Limb (tissue), 2 donors: ENCODE data around the gene WDCP.
A peak's percentile ranks its signal among the peaks of the same experiment; 100 is the strongest.
"Not testable (repeated sequence)": the region's sequence is repeated elsewhere in the genome, so short reads cannot be mapped to it uniquely, and the experiment has no call there.

Source experiments
- DNase-seq, 2 donors: peaks; one replicate each; pipeline ENCODE4 v3.0.0-alpha.2; 2016; ENCODE audit errors: extremely low spot score in 2 of 2

WDCP gene, protein sequence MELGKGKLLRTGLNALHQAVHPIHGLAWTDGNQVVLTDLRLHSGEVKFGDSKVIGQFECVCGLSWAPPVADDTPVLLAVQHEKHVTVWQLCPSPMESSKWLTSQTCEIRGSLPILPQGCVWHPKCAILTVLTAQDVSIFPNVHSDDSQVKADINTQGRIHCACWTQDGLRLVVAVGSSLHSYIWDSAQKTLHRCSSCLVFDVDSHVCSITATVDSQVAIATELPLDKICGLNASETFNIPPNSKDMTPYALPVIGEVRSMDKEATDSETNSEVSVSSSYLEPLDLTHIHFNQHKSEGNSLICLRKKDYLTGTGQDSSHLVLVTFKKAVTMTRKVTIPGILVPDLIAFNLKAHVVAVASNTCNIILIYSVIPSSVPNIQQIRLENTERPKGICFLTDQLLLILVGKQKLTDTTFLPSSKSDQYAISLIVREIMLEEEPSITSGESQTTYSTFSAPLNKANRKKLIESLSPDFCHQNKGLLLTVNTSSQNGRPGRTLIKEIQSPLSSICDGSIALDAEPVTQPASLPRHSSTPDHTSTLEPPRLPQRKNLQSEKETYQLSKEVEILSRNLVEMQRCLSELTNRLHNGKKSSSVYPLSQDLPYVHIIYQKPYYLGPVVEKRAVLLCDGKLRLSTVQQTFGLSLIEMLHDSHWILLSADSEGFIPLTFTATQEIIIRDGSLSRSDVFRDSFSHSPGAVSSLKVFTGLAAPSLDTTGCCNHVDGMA

DNA sequence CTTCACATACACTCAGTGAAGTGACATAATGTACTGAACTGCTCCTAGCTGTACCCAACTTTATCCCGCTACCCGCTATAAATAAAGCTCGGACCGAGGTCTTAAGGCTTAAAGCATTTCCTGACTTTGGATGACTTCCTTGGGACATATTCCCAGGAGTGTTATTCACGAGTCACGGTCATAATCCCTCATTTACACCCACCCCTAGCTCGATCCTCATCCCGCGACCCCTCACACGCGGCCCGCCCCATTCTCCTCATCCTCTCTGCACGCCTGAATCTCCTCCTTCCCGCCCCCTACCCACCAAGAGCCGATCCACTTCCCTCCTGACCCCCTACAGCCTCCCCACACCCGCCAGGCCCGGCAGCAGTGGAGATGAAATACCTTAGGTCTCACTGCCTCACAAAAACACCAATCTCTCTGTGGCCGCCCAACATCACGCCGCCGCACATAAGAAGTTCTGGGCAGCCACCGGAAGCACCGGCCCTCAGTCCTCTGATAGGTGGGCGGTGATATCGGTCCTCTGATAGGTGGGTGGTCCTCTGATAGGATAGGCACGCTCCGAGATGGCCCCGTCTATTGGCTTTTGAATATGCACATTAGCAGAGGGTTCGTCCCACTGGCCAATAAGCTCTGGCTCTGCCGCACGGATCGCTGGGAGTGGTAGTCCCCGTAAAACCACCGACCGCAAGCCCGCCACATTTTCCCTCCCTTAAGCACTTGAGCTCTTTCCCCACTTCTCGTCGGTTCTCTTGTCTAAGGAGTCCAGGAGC lies at the start of gene WDCP:
TSS of gene WDCP (minus strand) at position 462 of the 773 bp plus-strand sequence. CDS start 7,897 bp downstream, outside the sequence.
- peak; percentile 92 to 99 for DNase-seq

DNA sequence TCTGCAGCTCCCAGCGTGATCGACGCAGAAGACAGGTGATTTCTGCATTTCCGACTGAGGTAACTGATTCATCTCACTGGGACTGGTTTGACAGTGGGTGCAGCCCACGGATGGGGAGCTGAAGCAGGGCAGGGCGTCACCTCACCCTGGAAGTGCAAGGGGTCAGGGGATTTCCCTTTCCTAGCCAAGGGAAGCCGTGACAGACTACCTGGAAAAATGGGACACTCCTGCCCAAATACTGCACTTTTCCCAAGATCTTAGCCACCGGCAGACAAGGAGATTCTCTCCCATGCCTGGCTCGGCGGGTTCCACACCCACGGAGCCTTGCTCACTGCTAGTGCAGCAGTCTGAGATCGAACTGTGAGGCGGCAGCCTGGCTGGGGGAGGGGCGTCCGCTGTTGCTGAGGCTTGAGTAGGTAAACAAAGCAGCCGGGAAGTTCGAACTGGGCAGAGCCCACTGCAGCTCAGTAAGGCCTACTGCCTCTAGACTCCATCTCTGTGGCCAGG lies 48.0 kb upstream of the WDCP start:
- not testable (repeated sequence) for DNase-seq

DNA sequence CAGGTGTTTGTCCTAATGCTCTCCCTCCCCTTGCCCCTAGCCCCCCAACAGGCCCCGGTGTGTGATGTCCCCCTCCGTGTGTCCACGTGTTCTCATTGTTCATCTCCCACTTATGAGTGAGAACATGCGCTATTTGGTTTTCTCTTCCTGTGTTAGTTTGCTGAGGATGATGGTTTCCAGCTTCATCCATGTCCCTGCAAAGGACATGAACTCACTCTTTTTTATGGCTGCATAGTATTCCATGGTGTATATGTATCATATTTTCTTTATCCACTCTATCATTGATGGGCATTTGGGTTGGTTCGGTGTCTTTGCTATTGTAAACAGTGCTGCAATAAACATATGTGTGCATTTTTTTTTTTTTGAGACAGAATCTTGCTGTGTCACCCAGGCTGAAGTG lies 46.1 kb upstream of the WDCP start:
- not testable (repeated sequence) for DNase-seq

DNA sequence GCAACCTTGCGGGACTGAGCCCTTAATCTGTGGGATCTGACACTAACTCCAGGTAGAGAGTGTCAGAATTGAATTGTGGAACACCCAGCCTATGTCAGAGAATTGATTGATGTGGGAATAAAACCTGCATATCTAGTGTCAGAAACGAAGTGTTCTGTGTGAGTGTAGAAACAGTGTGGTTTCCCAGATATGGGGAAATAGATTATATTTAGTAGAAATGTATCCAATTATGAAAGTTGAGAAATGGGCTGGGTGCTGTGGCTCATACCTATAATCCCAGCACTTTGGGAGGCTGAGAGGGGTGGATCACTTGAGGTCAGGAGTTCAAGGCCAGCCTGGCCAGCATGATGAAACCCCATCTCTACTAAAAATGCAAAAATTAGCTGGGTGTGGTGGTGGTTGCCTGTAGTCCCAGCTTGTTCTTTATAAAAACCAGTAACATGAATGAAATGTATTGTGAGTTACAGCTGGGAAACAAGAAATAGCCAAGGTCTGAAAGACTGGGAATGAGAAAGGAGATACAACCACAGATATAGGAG lies 41.7 kb upstream of the WDCP start:
- no peak for DNase-seq

DNA sequence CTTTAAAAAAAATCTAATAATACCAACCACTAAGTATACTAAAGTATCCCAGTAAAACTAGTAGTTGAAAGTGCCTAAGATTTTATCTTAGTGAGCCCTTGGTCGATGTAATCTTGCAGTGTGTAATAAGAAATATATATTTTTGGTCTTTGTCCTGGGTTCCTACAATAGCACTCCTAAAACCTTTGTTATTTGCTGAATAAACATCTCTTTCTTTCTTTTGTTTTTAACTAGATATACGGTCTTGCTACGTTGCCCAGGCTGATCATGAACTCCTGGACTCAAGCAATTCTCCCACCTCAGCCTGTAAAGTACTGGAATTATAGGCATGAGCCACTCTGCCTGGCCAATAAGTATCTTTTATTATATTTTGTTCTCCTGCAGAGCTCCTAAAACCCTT lies 39.8 kb upstream of the WDCP start:
- no peak for DNase-seq

DNA sequence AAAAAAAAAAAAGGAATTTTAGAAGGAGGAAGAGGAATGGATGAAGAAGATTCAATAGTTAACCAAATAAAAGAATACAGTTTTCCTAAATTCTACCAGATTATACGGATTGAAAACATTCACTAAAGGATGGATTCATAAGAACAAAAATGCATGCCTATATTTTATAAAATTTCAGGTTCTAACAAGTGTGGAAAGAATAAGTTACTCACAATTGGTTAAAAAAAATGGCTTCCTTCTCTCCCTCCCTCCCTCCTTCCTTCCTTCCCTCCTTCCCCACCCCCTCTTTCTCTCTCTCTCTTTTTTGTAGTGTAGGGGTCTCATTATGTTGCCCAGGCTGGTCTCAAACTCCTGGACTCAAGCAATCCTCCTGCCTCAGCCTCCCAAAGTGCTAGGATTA lies 39.0 kb upstream of the WDCP start:
- no peak for DNase-seq

DNA sequence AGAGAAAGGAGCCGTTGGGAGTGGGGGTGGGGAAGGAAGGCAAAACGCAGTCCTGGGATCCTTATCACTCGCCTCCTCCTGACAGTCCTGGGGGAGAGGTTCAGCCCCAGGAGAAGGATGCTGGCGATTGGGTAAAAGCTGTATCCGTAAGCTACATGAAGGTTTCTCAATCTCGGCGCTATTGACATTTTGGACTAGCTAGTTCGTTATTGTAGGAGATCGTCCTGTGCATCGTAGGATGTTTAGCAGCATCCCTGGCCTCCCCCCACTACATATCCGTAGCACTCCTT lies 38.0 kb upstream of the WDCP start:
- DNase-seq: no peak

DNA sequence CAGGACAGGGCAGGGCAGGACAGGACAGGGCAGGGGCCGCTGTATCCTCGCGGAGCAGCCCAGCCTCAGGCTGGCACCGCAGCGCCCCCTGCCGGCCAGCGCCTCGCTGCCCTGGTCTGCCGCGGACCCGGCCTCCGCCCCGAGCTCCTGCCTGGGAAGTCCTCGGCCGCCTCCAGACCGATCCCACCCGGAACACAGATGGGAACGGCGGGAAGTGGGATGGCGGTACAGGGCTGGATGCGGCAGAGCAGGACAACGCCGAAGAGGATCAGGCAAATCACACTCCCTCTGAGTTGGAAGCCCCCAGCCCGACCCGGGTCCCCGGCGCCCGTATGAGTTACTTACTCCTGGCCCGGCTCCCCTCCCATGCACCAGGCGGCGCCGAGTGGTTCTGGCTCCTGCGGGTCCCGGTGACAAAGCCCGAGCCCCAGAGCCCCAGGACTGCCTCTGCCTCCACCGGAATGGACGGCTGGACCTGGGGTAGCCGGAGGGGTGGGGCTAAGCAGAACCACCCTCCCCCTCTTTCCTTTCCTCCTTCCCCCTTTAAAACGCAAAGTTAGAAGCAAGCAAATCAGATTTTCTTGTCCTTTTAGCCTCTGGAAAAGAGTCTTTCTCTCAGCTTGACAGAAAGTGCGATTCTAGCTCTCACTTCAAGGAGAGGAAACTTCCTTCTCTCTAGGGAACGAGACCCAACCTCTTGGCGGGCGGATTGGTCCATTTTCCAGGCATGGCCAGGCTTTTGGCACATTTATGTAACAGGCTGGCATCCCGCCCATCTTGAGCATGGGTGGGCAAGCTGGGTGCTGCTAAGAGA lies 37.4 kb upstream of the WDCP start, which contains the start of gene TP53I3:
TSS of gene TP53I3 (minus strand) at position 449 of the 814 bp plus-strand sequence. CDS start 508 bp downstream, outside the sequence.
- DNase-seq: peak; percentile 91 to 96

DNA sequence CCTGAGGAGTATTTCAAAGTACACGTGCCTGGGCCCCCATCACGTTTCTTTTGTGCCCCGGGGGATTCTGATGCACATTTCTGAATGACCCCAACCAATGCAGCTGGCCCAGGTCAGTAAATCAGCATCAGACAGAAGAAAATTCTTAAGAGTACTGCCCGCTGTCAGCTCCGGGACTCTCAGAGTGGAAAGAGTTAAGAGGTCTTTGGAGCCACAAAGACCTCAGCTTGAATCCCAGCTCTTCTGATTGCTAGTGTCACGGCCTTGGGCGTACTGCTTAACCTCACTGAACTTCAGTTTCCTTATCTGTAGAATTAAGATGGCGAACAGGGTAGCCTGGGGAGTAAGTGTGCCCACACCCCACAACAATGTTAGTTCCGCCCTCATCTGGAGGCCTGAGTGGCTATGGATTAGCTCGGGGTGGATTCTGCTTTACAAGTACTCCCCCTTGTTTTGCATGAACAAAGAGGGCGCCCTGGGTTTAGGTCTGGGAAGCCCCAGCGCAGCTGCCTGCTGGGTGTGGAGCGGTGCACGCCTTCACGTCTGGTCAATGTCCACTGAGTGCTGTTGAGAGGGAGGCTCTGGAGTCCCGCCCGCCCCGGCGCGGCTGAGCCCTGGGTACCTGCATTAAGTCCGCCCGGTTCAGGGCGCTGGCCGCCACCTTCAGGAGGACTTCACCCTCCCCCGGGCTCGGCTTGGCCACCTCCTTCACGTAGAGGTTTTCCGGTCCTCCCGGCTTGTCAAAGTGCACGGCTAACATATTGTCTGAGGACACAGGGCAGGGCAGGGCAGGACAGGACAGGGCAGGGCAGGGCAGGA lies 36.6 kb upstream of the WDCP start:
- DNase-seq: peak in 1 of 2 donors; percentile 84

DNA sequence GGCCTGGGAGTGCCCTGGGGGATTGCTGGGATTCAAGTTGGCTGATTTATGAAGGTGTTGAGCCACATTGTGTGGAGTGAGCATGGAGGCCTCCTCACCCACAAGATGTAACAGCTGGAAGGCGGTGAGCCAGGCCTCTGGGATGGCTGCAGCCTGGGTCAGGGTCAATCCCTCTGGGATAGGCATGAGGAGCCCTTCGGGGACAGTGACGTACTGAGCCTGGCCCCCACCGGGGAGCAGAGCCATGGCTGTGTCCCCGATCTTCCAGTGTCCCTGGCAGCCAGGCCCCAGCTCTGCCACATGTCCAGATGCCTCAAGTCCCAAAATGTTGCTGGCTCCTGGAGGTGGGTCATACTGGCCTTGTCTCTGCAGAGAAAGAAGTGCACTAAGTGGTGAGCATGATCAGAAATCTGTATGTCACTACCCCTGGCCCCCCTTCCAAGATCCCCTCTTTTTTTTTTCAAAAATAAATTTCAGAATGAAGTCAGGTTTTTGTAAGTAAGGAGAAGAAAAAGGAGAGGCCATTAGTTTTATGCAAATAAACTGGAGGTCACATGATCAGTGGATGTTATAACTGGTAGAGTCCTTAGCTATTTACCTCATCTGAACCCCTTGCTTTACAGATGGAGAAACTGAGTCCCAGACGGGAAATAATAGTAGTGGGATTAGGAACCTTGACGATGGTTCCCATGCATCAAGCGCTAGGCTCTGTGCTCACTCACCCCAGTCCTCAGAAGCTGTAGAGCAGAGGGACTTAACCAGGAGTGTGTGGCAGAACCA lies 35.8 kb upstream of the WDCP start:
- DNase-seq: no peak

DNA sequence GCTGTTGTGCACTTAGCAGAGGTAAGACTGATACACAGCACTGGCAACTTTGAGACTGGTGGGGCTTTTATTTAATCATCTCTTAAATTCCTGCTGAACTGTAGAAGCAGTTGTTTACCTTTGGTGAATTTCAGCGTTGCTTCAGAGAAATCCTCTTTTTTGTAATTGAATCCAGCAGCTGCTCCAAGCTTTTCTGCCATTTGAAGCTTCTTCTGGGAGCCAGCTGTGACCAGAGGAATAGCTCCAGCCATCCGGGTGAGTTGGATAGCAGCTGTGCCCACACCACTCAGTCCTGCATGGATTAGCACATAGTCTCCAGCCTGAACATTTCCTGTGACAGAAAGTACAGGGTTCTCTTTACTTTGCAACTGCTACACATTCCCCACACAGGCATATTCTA lies 33.5 kb upstream of the WDCP start:
- DNase-seq: peak in 1 of 2 donors; percentile 62

DNA sequence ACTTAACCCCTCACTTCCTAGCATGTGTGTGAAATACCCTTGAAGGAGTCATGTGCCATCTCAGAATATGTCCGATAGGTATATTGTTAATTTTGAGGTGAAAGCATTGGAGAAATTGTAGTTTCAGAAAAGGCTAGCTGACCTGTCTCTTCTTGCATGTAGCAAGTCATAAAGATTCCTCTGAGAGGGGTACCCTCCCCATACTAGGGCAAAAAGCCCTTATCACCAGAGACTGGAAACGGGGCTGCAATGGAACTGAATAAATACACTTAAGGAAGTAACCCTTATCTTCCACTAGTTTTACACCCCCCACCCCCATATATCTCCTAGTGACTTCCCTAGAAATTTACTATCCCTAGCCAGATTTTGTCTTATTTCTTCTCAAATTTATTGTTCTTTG lies 30.7 kb upstream of the WDCP start:
- DNase-seq: no peak

DNA sequence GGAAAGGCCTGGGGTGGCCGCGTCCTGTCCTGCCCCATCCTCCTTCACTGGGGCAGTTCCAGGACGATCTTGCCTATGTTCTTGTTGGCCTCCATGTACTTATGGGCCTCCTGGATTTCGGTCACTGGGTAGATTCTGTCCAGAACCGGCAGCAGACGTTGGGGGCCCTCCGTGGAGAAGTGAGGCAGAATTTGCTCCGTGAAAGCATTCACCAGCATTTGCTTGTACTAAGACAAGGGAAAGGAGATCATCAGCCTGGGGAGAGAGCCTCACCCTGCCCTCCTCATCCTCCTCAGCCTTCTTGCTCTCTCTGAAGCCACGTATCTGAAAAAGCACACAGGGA lies 30.3 kb upstream of the WDCP start:
- no peak for DNase-seq

DNA sequence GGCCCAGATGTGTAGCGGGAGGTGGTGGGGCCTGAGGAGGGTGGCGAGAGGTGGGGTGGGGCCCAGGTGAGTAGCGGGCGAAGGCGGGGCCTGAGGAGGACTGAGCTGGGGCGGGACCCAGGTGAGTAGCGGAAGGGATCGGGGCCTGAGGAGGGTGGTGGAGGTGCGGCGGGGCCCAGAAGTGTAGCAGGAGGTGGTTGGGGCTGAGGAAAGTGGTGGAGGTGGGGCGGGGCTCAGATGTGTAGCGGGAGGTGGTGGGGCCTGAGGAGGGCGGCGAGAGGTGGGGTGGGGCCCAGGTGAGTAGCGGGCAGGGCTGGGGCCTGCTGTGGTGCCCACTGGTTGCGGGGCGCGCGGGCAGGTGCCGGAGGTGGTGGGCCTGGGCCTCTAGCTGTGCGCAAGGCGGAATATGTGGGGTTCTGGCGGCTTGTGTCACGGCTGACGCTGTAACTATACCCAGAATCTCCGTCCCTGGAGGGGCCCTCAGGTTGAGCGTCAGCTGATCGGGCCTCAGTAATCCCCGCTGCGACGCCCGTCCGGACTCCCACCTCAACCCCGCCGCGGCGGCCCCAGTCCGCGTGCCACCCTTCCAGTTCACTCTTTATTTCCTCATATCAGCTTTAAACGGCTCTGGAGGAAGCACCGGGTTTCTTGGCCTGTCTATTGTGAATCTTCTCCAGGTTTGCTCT lies 29.8 kb upstream of the WDCP start:
- peak in 1 of 2 donors; percentile 57 for DNase-seq

DNA sequence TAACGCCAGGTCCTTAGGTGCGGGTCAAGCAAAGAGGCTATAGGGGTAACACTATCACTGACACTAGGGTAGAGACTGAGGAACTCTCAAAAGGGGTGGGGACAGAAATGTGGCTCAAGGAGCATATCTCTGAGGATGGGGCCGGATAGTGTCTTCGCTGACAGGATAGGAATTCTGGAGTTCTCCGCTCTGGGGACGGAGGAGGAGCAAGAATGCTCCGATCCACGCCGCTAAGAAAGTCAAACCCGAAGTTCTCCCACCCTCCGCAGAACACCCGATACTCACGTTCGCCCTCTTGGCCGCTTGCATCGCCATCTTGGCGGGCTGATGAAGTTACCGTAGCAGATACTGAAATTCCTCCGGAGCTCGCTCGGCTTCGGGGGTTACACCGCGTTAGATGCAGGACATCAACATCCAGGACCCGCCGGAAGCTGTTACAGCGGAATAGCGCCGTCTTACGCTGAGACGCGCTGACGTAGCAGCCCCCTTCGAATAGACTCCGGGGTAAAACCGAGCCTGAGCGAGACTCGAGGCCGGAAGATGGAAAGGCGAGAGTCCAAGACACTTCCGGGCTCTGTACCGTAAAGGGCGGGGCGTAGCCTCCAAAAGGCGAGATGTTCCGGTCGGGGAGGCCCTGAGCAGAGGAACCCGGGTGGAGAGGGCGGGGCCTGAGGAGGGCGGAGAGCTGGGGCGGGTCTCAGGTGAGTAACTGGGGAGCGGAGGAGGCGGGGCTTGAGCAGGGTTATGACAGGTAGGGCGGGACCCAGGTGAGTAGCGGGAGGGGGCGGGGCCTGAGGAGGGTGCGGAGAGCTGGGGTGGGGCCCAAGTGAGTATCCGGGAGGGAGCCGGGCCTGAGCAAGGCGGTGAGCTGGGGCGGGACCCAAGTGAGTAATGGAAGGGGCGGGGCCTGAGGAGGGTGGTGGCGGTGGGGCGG lies 29.0 kb upstream of the WDCP start, which contains the start of gene SF3B6:
TSS of gene SF3B6 (minus strand) at position 412 of the 934 bp plus-strand sequence. CDS start at position 315, 97 bp downstream.
- DNase-seq: peak; percentile 97

DNA sequence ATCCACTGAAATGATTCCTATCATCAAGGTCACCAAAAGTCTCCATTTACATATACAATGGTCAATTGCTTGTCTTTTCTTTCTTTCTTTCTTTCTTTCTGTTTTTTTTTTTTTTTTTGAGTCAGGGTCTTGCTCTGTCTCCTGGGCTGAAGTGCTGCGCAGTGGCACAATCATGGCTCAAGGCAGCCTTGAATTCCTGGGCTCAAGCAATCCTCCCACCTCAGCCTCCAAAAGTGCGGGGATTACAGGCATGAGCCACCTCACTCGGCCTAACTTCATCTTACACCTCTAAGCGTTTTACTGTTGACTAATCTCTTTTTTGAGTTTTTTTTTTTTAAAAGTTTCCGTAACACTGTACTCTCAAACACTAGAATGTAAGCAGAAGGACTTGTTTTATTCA lies 28.1 kb upstream of the WDCP start:
- no peak for DNase-seq

DNA sequence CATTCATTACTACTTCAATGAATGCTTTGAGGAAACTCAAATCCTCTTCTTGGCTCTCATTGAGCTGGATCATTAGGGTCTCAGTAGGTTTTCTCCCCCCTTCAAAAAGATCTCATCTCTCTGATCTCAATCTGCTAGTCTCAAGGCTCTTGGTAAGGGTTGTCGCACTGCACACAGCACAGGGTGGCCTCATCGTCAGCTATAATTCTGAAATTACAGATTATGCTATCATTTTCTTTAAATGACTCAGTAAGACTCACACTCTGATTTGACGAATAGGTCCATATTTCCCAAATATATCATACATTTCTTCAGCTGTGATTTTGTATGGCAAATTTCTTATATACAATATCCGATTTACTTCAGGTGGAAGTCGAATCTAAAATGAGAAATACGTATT lies 26.6 kb upstream of the WDCP start:
- DNase-seq: no peak
